Measurements from ENCODE around the gene RPS27L.

DNA sequence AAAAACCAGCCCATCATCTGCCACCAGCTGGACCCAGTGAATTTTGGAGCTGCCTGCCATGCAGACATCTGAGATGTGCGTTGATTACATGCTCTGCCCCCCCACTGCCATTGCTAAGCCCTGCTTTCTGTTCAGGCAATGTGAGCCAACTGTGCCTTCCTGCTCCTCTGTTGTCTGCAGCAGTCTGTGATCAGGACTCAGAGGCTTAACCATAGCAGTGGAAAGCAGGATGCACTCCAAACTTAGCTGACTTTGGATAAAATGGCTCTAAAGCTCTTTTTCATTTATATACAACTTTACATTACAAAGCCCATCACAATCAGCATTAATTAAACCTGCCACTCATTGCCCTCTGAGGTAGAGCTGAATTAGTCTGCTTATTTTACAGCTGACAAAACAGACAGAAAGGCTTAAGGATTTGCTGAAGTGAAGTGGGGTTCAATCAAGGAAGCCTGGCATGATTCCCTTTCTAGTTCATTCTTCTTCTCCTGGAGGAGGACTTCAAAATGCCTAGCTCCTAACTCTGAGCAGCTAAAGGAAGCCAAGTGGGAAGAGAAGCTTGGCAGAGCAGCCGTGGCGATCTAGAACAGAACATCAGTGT lies 15.7 kb upstream of the RPS27L start:
- TF ChIP-seq, protein P1, sequence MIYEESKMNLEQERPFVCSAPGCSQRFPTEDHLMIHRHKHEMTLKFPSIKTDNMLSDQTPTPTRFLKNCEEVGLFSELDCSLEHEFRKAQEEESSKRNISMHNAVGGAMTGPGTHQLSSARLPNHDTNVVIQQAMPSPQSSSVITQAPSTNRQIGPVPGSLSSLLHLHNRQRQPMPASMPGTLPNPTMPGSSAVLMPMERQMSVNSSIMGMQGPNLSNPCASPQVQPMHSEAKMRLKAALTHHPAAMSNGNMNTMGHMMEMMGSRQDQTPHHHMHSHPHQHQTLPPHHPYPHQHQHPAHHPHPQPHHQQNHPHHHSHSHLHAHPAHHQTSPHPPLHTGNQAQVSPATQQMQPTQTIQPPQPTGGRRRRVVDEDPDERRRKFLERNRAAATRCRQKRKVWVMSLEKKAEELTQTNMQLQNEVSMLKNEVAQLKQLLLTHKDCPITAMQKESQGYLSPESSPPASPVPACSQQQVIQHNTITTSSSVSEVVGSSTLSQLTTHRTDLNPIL (CRISPR knock-in tag; IDR thresholded peaks at IDR 0.05; ENCODE audit: low read depth), result no peak
- TF ChIP-seq, protein P2, sequence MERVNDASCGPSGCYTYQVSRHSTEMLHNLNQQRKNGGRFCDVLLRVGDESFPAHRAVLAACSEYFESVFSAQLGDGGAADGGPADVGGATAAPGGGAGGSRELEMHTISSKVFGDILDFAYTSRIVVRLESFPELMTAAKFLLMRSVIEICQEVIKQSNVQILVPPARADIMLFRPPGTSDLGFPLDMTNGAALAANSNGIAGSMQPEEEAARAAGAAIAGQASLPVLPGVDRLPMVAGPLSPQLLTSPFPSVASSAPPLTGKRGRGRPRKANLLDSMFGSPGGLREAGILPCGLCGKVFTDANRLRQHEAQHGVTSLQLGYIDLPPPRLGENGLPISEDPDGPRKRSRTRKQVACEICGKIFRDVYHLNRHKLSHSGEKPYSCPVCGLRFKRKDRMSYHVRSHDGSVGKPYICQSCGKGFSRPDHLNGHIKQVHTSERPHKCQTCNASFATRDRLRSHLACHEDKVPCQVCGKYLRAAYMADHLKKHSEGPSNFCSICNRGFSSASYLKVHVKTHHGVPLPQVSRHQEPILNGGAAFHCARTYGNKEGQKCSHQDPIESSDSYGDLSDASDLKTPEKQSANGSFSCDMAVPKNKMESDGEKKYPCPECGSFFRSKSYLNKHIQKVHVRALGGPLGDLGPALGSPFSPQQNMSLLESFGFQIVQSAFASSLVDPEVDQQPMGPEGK (CRISPR knock-in tag; IDR thresholded peaks at IDR 0.05; ENCODE audit: borderline replicate concordance), result no peak
- TF ChIP-seq, protein P3, sequence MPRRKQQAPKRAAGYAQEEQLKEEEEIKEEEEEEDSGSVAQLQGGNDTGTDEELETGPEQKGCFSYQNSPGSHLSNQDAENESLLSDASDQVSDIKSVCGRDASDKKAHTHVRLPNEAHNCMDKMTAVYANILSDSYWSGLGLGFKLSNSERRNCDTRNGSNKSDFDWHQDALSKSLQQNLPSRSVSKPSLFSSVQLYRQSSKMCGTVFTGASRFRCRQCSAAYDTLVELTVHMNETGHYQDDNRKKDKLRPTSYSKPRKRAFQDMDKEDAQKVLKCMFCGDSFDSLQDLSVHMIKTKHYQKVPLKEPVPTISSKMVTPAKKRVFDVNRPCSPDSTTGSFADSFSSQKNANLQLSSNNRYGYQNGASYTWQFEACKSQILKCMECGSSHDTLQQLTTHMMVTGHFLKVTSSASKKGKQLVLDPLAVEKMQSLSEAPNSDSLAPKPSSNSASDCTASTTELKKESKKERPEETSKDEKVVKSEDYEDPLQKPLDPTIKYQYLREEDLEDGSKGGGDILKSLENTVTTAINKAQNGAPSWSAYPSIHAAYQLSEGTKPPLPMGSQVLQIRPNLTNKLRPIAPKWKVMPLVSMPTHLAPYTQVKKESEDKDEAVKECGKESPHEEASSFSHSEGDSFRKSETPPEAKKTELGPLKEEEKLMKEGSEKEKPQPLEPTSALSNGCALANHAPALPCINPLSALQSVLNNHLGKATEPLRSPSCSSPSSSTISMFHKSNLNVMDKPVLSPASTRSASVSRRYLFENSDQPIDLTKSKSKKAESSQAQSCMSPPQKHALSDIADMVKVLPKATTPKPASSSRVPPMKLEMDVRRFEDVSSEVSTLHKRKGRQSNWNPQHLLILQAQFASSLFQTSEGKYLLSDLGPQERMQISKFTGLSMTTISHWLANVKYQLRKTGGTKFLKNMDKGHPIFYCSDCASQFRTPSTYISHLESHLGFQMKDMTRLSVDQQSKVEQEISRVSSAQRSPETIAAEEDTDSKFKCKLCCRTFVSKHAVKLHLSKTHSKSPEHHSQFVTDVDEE (CRISPR knock-in tag; IDR thresholded peaks at IDR 0.05), result no peak
- TF ChIP-seq ISL1 (CRISPR knock-in tag; IDR thresholded peaks at IDR 0.05), result no peak
- no peak for TF ChIP-seq RARB (CRISPR knock-in tag; IDR thresholded peaks at IDR 0.05)
- no peak for TF ChIP-seq ZNF70 (CRISPR knock-in tag; IDR thresholded peaks at IDR 0.05)
- no peak for TF ChIP-seq PPARA (CRISPR knock-in tag; IDR thresholded peaks at IDR 0.05; ENCODE audit: borderline replicate concordance)

Measured in SK-N-SH treated with all-trans-retinoic acid at 6 μM for 48 hours (cell line).